ENCODE data around the gene ELP1.
A peak's percentile ranks its signal among the peaks of the same experiment; 100 is the strongest.

Gene ELP1

GRCh38 chr9:108885643-108886348 is 48.1 kb downstream of the ELP1 start:
- DNase-seq (ENCODE audit: low read depth in 1 of 2, low spot score in 1 of 2) = peak in 1 of 2 experiments; percentile 8
- in situ Hi-C loops (cut with HindIII; ENCODE audit: low pct_unique_long_range_greater_than_20kb, low sequenced_read_pairs) = no loop called here
- TF ChIP-seq JUND (IDR thresholded peaks at IDR 0.05; ENCODE audit: low read depth) = no peak

DNA sequence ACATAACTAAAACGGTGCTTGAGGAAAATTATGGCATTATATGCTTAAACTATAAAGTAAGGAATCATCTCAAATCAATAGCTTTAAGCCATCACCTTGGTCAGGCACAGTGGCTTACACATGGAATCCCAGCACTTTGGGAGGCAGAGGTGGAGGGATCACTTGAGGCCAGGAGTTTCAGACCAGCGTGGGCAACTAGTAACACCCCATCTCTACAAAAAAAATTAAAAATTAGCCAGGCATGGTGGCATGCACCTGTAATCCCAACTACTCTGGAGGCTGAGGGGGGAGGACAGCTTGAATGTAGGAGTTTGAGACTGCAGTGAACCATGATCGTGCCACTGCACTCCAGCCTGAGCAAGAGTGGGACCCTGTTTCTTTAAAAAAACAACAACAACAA is 49.2 kb downstream of the ELP1 start:
- TF ChIP-seq JUND (IDR thresholded peaks at IDR 0.05; ENCODE audit: low read depth) = no peak
- no peak for DNase-seq (ENCODE audit: low read depth in 1 of 2, low spot score in 1 of 2)
- in situ Hi-C loops (cut with HindIII; ENCODE audit: low pct_unique_long_range_greater_than_20kb, low sequenced_read_pairs) = no loop called here

DNA sequence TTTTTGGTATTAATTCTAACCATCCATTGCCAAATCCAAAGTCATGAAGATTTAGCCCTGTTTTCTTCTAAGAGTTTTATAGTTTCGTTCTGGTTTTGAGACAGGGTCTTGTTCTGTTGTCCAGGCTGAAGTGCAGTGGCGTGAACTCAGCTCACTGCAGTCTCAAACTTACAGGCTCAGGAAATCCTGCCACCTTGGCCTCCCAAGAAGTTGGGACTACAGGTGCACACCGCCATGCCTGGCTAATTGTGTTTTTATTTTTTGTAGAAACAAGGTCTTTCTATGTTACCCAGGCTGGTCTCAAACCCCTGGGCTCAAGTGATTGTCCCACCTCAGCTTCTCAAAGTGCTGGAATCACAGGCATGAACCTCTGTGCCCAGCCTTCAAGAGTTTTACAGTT is 50.8 kb downstream of the ELP1 start:
- no peak for TF ChIP-seq JUND (IDR thresholded peaks at IDR 0.05; ENCODE audit: low read depth)
- DNase-seq (ENCODE audit: low read depth in 1 of 2, low spot score in 1 of 2) = no peak
- in situ Hi-C loops (cut with HindIII; ENCODE audit: low pct_unique_long_range_greater_than_20kb, low sequenced_read_pairs) = no loop called here

- in situ Hi-C loops (cut with HindIII; ENCODE audit: low pct_unique_long_range_greater_than_20kb, low sequenced_read_pairs) = no loop called here
- no peak for TF ChIP-seq JUND (IDR thresholded peaks at IDR 0.05; ENCODE audit: low read depth)
- DNase-seq (ENCODE audit: low read depth in 1 of 2, low spot score in 1 of 2) = no peak
Observed at GRCh38 chr9:108882052-108882888, 51.7 kb downstream of the ELP1 start.

DNA sequence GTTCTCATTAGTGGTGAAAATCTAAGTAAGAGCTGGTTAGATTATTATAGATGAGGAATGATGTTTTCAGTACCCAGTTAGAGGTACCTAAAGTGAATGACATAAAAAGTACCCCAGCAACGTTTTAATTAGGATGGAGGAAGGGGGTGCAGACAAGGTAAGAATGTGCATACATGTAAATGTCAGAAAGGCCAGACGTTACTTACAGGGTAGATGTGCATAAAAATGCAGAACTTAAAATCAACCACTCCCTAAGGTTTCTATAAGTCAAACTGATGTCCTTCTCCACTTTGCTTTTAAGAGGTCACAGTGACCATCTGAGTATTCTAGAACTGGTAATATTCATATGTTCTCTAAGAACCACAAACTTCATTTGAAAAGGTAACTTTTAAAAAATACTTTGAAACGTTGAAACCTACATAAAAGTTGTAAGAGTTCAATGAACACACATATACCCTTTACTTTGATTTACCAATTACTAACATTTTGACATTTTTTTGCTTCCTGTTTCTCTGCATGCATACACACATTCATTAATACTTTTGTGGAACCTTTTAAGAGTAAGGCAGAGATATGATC is 53.1 kb downstream of the ELP1 start:
- no peak for TF ChIP-seq JUND (IDR thresholded peaks at IDR 0.05; ENCODE audit: low read depth)
- in situ Hi-C loops (cut with HindIII; ENCODE audit: low pct_unique_long_range_greater_than_20kb, low sequenced_read_pairs) = no loop called here
- DNase-seq (ENCODE audit: low read depth in 1 of 2, low spot score in 1 of 2) = no peak

- no peak for DNase-seq (ENCODE audit: low read depth in 1 of 2, low spot score in 1 of 2)
- TF ChIP-seq JUND (IDR thresholded peaks at IDR 0.05; ENCODE audit: low read depth) = no peak
- in situ Hi-C loops (cut with HindIII; ENCODE audit: low pct_unique_long_range_greater_than_20kb, low sequenced_read_pairs) = no loop called here
Observed at GRCh38 chr9:108877524-108877923, 56.4 kb downstream of the ELP1 start.

DNA sequence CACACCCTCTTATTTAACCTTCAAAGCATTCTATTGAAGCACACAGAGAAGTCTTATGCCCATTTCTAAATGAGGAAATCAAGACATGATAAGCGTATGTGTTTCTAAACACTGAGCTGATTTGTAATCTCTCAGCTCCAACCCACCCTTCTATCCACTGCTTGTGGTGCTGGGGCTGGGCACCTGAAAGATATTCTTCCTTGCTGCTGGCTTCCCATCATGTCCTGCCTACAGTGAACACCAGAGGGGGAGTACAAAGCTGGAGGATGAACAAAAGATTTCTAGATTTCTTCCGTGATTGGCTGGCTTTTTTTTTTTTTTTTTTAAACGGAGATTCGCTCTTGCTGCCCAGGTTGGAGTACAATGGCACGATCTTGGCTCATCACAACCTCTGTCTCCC is 57.5 kb downstream of the ELP1 start:
- in situ Hi-C loops (cut with HindIII; ENCODE audit: low pct_unique_long_range_greater_than_20kb, low sequenced_read_pairs) = no loop called here
- no peak for DNase-seq (ENCODE audit: low read depth in 1 of 2, low spot score in 1 of 2)
- TF ChIP-seq JUND (IDR thresholded peaks at IDR 0.05; ENCODE audit: low read depth) = no peak

DNA sequence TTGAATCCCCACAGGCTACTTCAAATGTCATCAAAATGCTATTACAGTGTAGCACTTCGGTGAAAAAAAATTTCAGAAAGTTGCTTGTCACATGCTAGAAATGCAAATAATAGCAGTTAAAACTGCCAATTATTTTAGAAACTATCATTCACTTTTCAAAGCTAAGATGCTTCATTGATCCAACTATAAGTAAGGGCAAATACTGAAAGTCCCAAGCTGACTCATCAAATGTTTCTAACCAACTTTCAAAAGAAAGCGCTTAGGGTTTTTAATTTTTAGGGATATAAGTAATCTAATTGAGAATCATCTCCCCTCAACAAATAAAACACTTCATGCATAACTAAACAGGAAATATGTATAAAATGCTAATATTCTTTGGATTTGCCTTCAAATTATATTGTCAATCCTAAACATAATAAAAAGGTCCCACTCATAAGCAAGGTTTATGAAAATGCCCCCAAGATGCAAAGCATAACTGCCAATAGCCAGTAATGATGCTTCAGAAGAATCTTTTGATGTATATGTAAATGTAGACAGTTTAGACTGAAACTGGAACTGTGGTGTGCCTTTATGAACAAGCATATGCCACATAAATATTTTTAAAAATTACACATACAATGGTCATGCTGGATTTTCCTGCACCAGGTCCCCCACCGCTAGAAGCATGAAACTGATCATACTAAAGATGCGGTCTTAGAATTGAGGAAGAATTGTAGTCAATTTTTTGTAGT is 59.7 kb downstream of the ELP1 start:
- in situ Hi-C loops (cut with HindIII; ENCODE audit: low pct_unique_long_range_greater_than_20kb, low sequenced_read_pairs) = no loop called here
- no peak for DNase-seq (ENCODE audit: low read depth in 1 of 2, low spot score in 1 of 2)
- TF ChIP-seq JUND (IDR thresholded peaks at IDR 0.05; ENCODE audit: low read depth) = no peak

DNA sequence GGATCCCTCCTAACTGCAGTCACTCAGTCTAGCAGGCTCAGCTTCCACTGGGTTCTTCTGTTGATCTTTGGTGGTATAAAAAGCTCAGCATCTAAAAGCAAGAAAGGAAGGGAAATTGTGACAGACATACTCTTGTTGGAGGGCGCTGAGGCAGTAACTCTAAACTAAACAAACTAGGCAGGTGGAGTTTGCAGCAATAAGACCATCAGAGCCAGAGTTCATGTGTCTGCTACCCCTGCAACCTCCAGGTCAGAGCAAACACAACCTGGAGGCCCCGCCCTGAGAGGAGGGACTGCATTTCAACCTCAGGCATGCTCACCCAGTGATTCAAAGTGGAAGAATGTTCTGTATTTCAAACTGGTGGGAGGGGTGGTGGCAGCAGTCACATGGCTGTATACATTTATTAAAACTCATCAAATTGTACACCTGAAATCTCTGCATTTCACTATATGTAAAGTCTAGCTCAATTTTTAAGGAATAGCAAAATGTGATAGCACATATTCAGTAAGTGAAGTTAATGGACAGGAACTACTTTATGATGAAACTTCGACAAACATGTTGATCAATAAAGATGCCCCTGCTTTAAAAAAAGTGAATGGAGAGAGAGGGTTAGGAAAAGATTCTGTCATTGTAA is 64.7 kb downstream of the ELP1 start:
- TF ChIP-seq JUND (IDR thresholded peaks at IDR 0.05; ENCODE audit: low read depth) = no peak
- in situ Hi-C loops (cut with HindIII; ENCODE audit: low pct_unique_long_range_greater_than_20kb, low sequenced_read_pairs) = no loop called here
- DNase-seq (ENCODE audit: low read depth in 1 of 2, low spot score in 1 of 2) = no peak

DNA sequence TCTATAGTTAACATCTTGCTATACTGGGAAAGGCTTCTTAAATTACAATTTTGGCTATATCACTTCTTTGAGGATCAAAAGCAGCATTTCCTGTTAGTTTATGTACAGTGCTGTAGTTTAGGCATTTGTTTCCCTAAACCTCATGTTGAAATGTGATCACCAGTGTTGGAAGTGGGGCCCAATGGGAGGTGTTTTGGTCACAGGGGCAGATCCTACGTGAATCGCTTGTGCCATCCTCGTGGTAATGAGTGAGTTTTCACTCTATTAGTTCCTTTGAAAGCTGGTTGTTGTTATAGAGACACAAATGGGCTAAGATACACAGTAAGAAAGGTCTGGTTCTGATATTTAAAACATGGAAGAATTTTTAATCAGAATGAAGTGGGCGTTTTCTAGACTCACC is 66.1 kb downstream of the ELP1 start:
- in situ Hi-C loops (cut with HindIII; ENCODE audit: low pct_unique_long_range_greater_than_20kb, low sequenced_read_pairs) = no loop called here
- no peak for TF ChIP-seq JUND (IDR thresholded peaks at IDR 0.05; ENCODE audit: low read depth)
- DNase-seq (ENCODE audit: low read depth in 1 of 2, low spot score in 1 of 2) = no peak

DNA sequence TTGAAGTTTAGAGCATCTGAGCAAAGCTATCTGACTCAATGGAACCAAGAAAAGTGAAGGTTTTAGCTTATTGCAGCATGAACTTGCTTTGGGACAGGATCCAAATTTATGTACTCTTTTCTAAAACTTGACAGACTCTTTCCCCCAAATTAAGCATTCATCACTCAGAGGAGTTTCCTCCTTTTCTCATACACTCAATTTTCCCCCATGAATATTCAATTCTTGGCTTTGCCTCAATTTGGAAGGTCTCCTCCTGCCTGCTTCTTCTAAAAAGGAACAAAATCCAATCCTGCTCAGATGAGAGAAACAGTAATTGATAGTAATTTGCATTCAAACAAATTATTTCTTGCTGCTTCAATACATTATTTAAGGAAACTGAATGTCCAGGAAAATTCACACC is 66.8 kb downstream of the ELP1 start:
- DNase-seq (ENCODE audit: low read depth in 1 of 2, low spot score in 1 of 2) = no peak
- in situ Hi-C loops (cut with HindIII; ENCODE audit: low pct_unique_long_range_greater_than_20kb, low sequenced_read_pairs) = no loop called here
- no peak for TF ChIP-seq JUND (IDR thresholded peaks at IDR 0.05; ENCODE audit: low read depth)

- DNase-seq (ENCODE audit: low read depth in 1 of 2, low spot score in 1 of 2) = no peak
- in situ Hi-C loops (cut with HindIII; ENCODE audit: low pct_unique_long_range_greater_than_20kb, low sequenced_read_pairs) = no loop called here
- TF ChIP-seq JUND (IDR thresholded peaks at IDR 0.05; ENCODE audit: low read depth) = no peak
Observed at GRCh38 chr9:108866001-108866420, 67.9 kb downstream of the ELP1 start.

All from T47D (cell line).